ENCODE data around the gene SLC6A19. TPM values are rescaled to one million over a fixed set of nuclear protein-coding genes. Genes with fewer than 3 reads are reported as not detected.

The SLC6A19 gene
- total RNA-seq, 1 experiment from 2014 or later, result 0.29 TPM

- no peak overlapping the region for H3K4me3 ChIP-seq (ENCODE audit: low read depth, low read length)
- peaks cover 5% of the 10 kb centered on the region for H3K36me3 Mint-ChIP-seq (ENCODE audit: insufficient read depth, unreplicated experiment)
- BruUV-seq (replicated peaks), result no TSS peak
- peaks cover 9% of the 10 kb centered on the region for H3K27me3 Mint-ChIP-seq (ENCODE audit: insufficient read depth, unreplicated experiment)
- no peak for TF ChIP-seq CTCF (IDR thresholded peaks at IDR 0.05; ENCODE audit: insufficient read depth in 1 of 2, low read depth in 1 of 2, low read length in 1 of 2, severe bottlenecking in 1 of 2, unreplicated experiment in 1 of 2)
- CTCF ChIA-PET, result interaction anchor here (0.6 to 1.4 kb wide), 2 partner anchors 43 to 70 kb away, joined by 3 to 5 read pairs; no protein-coding TSS in a partner anchor
- peaks cover 6% of the 10 kb centered on the region; the same call in 1 of the 2 replicates for H3K4me1 ChIP-seq
- no peaks in the 10 kb centered on the region for H3K36me3 ChIP-seq (ENCODE audit: control insufficient read depth, insufficient read depth, low read length)
- H3K4me1 Mint-ChIP-seq (ENCODE audit: low read depth, unreplicated experiment), result peaks cover 8% of the 10 kb centered on the region
- no peak overlapping the region for H3K27ac Mint-ChIP-seq (ENCODE audit: unreplicated experiment)
- peaks cover 11% of the 10 kb centered on the region for H3K9me3 Mint-ChIP-seq (ENCODE audit: unreplicated experiment)
- no peak overlapping the region for H3K4me3 Mint-ChIP-seq (ENCODE audit: unreplicated experiment)
- no peak for DNase-seq
- intact Hi-C loops (cut with micrococcal nuclease; ENCODE audit: unreplicated experiment), result loop anchor here (10.0 kb wide), 1 partner anchor 483 kb away; no protein-coding TSS in a partner anchor
- no peaks in the 10 kb centered on the region for H3K27me3 ChIP-seq (replicated peaks; ENCODE audit: control insufficient read depth, insufficient read depth, low read length)
- POLR2A ChIA-PET, result no interaction called here
- 0 out of 2 replicates have a peak, but pooled peaks cover under 1% of the 10 kb centered on the region for H3K9me3 ChIP-seq
Observed at GRCh38 chr5:1161833-1162229, 39.6 kb upstream of the SLC6A19 start.

GRCh38 chr5:1162276-1162675 is 39.1 kb upstream of the SLC6A19 start:
- H3K9me3 Mint-ChIP-seq (ENCODE audit: unreplicated experiment), result peaks cover 7% of the 10 kb centered on the region
- ChIA-PET CTCF (interaction anchor here (0.9 to 1.4 kb wide), 2 partner anchors 31 to 42 kb away, joined by 5 read pairs; no protein-coding TSS in a partner anchor), POLR2A (no interaction called here)
- no peak overlapping the region for H3K27ac Mint-ChIP-seq (ENCODE audit: unreplicated experiment)
- H3K27me3 Mint-ChIP-seq (ENCODE audit: insufficient read depth, unreplicated experiment), result peaks cover 6% of the 10 kb centered on the region
- peaks cover 6% of the 10 kb centered on the region for H3K36me3 Mint-ChIP-seq (ENCODE audit: insufficient read depth, unreplicated experiment)
- no TSS peak for BruUV-seq (replicated peaks)
- peaks cover 6% of the 10 kb centered on the region; the same call in 1 of the 2 replicates for H3K4me1 ChIP-seq
- no peaks in the 10 kb centered on the region for H3K36me3 ChIP-seq (ENCODE audit: control insufficient read depth, insufficient read depth, low read length)
- H3K4me3 Mint-ChIP-seq (ENCODE audit: unreplicated experiment), result no peak overlapping the region
- no peaks in the 10 kb centered on the region for H3K27me3 ChIP-seq (replicated peaks; ENCODE audit: control insufficient read depth, insufficient read depth, low read length)
- peaks cover 8% of the 10 kb centered on the region for H3K4me1 Mint-ChIP-seq (ENCODE audit: low read depth, unreplicated experiment)
- no peaks in the 10 kb centered on the region for H3K9me3 ChIP-seq
- no peak for DNase-seq
- TF ChIP-seq CTCF (IDR thresholded peaks at IDR 0.05; ENCODE audit: insufficient read depth in 1 of 2, low read depth in 1 of 2, low read length in 1 of 2, severe bottlenecking in 1 of 2, unreplicated experiment in 1 of 2), result no peak
- intact Hi-C loops (cut with micrococcal nuclease; ENCODE audit: unreplicated experiment), result loop anchor here (10.0 kb wide), 1 partner anchor 483 kb away; no protein-coding TSS in a partner anchor
- no peak overlapping the region for H3K4me3 ChIP-seq (ENCODE audit: low read depth, low read length)

- H3K4me3 ChIP-seq (ENCODE audit: low read depth, low read length), result no peak overlapping the region
- H3K4me3 Mint-ChIP-seq (ENCODE audit: unreplicated experiment), result no peak overlapping the region
- BruUV-seq (replicated peaks), result no TSS peak
- H3K4me1 Mint-ChIP-seq (ENCODE audit: low read depth, unreplicated experiment), result peaks cover 9% of the 10 kb centered on the region
- H3K4me1 ChIP-seq, result peaks cover 6% of the 10 kb centered on the region; the same call in 1 of the 2 replicates
- DNase-seq, result no peak
- H3K9me3 ChIP-seq, result no peaks in the 10 kb centered on the region
- TF ChIP-seq CTCF (IDR thresholded peaks at IDR 0.05; ENCODE audit: insufficient read depth in 1 of 2, low read depth in 1 of 2, low read length in 1 of 2, severe bottlenecking in 1 of 2, unreplicated experiment in 1 of 2), result no peak
- ChIA-PET CTCF (interaction anchor here (0.9 to 1.4 kb wide), 2 partner anchors 32 to 42 kb away, joined by 5 read pairs; no protein-coding TSS in a partner anchor), POLR2A (no interaction called here)
- H3K36me3 Mint-ChIP-seq (ENCODE audit: insufficient read depth, unreplicated experiment), result peaks cover 6% of the 10 kb centered on the region
- no peaks in the 10 kb centered on the region for H3K27me3 ChIP-seq (replicated peaks; ENCODE audit: control insufficient read depth, insufficient read depth, low read length)
- H3K27ac Mint-ChIP-seq (ENCODE audit: unreplicated experiment), result no peak overlapping the region
- H3K9me3 Mint-ChIP-seq (ENCODE audit: unreplicated experiment), result peaks cover 3% of the 10 kb centered on the region
- peaks cover 2% of the 10 kb centered on the region for H3K27me3 Mint-ChIP-seq (ENCODE audit: insufficient read depth, unreplicated experiment)
- intact Hi-C loops (cut with micrococcal nuclease; ENCODE audit: unreplicated experiment), result loop anchor here (10.0 kb wide), 1 partner anchor 482 kb away; no protein-coding TSS in a partner anchor
- H3K36me3 ChIP-seq (ENCODE audit: control insufficient read depth, insufficient read depth, low read length), result no peaks in the 10 kb centered on the region
Observed at GRCh38 chr5:1162751-1163150, 38.6 kb upstream of the SLC6A19 start.

Data from Caco-2 (cell line).